Measurements from ENCODE around the gene SDF4.

DNA sequence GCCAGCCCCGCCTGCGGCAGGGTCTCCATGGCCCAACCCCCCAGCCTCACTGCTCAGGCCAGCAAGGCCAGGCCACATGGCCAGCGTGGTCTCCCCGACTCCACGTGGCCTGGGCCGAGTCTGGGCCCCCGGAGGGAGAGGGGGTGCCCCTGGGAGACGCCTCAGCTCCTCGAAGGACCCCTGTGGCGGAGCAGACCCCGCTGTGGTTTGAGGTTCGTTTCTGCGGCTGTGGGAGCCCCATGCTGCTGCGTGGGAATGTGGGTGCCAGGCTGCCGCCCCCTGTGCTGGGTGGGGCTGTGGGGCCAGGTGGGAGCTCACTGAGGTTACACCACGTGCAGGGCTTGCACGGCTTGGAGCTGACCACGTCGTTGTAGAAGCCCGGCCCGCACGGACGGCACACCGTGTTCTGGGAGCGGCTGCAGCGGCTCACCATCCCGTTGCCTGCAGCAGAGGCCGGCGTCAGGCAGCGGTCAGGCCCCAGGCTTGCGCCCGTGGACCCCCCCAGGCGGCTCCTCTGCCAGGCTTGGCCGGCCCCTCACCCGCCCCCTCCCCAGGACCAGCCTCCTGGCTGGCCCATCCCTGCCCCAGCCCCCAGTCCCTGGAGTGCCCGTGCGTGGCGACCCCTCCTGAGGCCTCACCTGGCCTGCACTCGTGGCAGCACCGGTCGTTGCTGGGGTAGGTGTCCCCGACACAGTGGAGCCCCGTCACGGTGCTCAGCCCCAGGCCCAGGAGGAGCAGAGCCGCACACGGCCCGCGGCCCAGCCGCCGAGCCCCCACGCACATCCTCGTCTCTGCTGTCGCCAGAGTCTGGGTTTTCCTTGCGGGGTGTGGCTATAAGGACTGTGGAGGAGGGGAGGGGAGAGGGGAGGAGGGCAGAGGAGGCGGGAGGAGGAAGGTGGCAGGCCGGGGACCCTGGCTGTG lies 18.2 kb downstream of the SDF4 start, which contains the start of gene TNFRSF4:
- TF ChIP-seq MAFK (IDR thresholded peaks at IDR 0.05; ENCODE audit: low read depth, low read length), result no peak
- TF ChIP-seq CTCF (conservative IDR thresholded peaks at IDR 0.05; ENCODE audit: low read depth, low read length), result no peak
- TF ChIP-seq RAD21 (IDR thresholded peaks at IDR 0.05; ENCODE audit: low read length), result no peak
- TF ChIP-seq MAZ (IDR thresholded peaks at IDR 0.05; ENCODE audit: borderline replicate concordance, low read depth, low read length), result no peak
- no peak for TF ChIP-seq RCOR1 (IDR thresholded peaks at IDR 0.05; ENCODE audit: insufficient replicate concordance, low read length)
- no peak for TF ChIP-seq POLR2A (IDR thresholded peaks at IDR 0.05; ENCODE audit: low read depth, low read length)
- no peak for TF ChIP-seq MXI1 (IDR thresholded peaks at IDR 0.05; ENCODE audit: borderline replicate concordance, low read depth, low read length)
- no peak for TF ChIP-seq SMC3 (IDR thresholded peaks at IDR 0.05; ENCODE audit: low read depth, low read length)
- TF ChIP-seq FOS (IDR thresholded peaks at IDR 0.05; ENCODE audit: low read depth, low read length), result no peak
- TF ChIP-seq USF2 (IDR thresholded peaks at IDR 0.05; ENCODE audit: low read depth, low read length), result no peak
- no peak for TF ChIP-seq RFX5 (IDR thresholded peaks at IDR 0.05; ENCODE audit: low read depth, low read length)
- TF ChIP-seq CEBPB (IDR thresholded peaks at IDR 0.05; ENCODE audit: low read depth, low read length), result no peak

All from IMR-90 (cell line).